GM19397 (cell line): Measurements from ENCODE around the gene SMTN.

Experiments
- ATAC-seq: cut with Tn5 transposase; IDR thresholded peaks from one replicate; pipeline ENCODE4 v1.9.1; 2021; ENCODE audit warnings: mild to moderate bottlenecking, moderate library complexity; ENCODE audit not compliant: unreplicated experiment

The SMTN gene

GRCh38 chr22:31125521-31126117, 44.5 kb downstream of the SMTN start:
- no peak for ATAC-seq

- no peak for ATAC-seq
Observed at GRCh38 chr22:31126128-31126868, 45.2 kb downstream of the SMTN start.

- no peak for ATAC-seq
Observed at GRCh38 chr22:31126869-31127175, 45.7 kb downstream of the SMTN start.

- no peak for ATAC-seq
Observed at GRCh38 chr22:31127181-31127772, 46.2 kb downstream of the SMTN start.

GRCh38 chr22:31128156-31128555, 47.0 kb downstream of the SMTN start:
- ATAC-seq, result no peak

- ATAC-seq, result no peak
Observed at GRCh38 chr22:31130873-31131272, 49.8 kb downstream of the SMTN start.

GRCh38 chr22:31133911-31134310, 52.8 kb downstream of the SMTN start:
- no peak for ATAC-seq

GRCh38 chr22:31134688-31135087, 53.6 kb downstream of the SMTN start:
- no peak for ATAC-seq

GRCh38 chr22:31135706-31136105, 54.6 kb downstream of the SMTN start:
- ATAC-seq, result no peak

GRCh38 chr22:31136155-31136554, 55.0 kb downstream of the SMTN start:
- ATAC-seq, result no peak

GRCh38 chr22:31136711-31137110, 55.6 kb downstream of the SMTN start:
- ATAC-seq, result no peak

GRCh38 chr22:31137721-31138120, 56.6 kb downstream of the SMTN start:
- ATAC-seq, result no peak

- no peak for ATAC-seq
Observed at GRCh38 chr22:31138126-31138525, 57.0 kb downstream of the SMTN start.

GRCh38 chr22:31139066-31139465, 57.9 kb downstream of the SMTN start:
- no peak for ATAC-seq

GRCh38 chr22:31139866-31140716, 59.0 kb downstream of the SMTN start, which contains the start of gene PLA2G3:
TSS of gene PLA2G3 (minus strand) at chr22:31140508. CDS start at chr22:31140354, 154 bp downstream.
- no peak for ATAC-seq

GRCh38 chr22:31140746-31141145, 59.6 kb downstream of the SMTN start:
- no peak for ATAC-seq

- no peak for ATAC-seq
Observed at GRCh38 chr22:31141551-31141950, 60.4 kb downstream of the SMTN start.

GRCh38 chr22:31142285-31142684, 61.2 kb downstream of the SMTN start:
- no peak for ATAC-seq

- ATAC-seq, result no peak
Observed at GRCh38 chr22:31143038-31143437, 61.9 kb downstream of the SMTN start.

- ATAC-seq, result no peak
Observed at GRCh38 chr22:31143537-31143936, 62.4 kb downstream of the SMTN start.

- ATAC-seq, result no peak
Observed at GRCh38 chr22:31144223-31144622, 63.1 kb downstream of the SMTN start.
